ENCODE measurements around the gene UBL5. TPM values are rescaled to one million over a fixed set of nuclear protein-coding genes. Genes with fewer than 3 reads are reported as not detected.
"Not testable (repeated sequence)": the region's sequence is repeated elsewhere in the genome, so short reads cannot be mapped to it uniquely, and the experiment has no call there.

Gene UBL5
- total RNA-seq, 1 donor from 2014 or later: 335 TPM

DNA sequence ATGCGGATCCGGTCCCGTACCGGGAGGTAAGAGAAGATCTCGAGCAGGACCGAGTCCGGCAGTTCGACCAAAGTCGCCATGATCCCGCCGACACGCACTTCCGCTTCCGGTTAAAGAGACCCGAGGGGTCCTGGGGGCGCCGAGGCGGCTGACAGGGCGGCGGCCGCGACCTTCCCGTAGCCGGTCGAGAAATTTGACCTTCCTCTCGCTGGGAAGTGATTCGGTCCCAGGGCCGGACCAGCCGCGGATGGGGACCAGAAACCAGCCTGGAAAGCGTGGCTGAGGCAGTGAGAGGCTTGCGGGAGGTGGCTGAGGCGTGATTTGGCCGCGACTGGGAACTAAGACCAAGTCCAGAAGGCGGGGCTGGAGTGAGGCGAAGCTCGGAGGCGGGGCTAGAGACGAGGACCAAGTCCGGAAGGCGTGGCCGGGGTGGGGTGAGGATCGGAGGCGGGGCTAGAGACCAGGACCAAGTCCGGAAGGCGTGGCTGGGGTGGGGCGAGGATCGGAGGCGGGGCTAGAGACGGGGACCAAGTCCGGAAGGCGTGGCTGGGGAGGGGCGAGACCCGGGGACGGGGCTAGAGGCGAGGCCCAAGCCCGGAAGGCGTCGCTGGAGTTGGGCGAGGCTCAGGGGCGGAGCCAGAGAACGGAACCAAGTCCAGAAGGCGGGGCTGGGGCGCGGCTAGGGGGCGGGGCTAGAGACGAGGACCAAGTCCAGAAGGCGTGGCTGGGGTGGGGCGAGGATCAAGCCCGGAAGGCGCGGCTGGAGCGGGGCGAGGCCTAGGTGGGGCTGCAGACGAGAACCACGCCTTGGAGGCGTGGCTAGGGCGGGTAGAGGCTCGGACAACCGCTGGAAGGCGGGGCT lies 8.8 kb upstream of the UBL5 start, which contains the start of gene FBXL12:
Gene FBXL12 (minus strand): TSS at position 346 of the 862 bp plus-strand sequence. CDS start 266 bp downstream, at position 80.
- peak; percentile 100 for DNase-seq (ENCODE audit: low spot score, unreplicated experiment)
- Mint-ChIP-seq H3K4me1 (ENCODE audit: low read depth) (peaks cover 11% of the 10 kb centered on the region), H3K27ac (peak within 1 kb of the TSS; percentile 96), H3K9me3 (ENCODE audit: low read depth) (peaks cover 7% of the 10 kb centered on the region), H3K27me3 (no peaks in the 10 kb centered on the region), H3K4me3 (ENCODE audit: low read depth) (peak within 1 kb of the TSS; percentile 94), H3K36me3 (ENCODE audit: insufficient read depth) (peaks cover 19% of the 10 kb centered on the region)
- TF ChIP-seq, protein P1, sequence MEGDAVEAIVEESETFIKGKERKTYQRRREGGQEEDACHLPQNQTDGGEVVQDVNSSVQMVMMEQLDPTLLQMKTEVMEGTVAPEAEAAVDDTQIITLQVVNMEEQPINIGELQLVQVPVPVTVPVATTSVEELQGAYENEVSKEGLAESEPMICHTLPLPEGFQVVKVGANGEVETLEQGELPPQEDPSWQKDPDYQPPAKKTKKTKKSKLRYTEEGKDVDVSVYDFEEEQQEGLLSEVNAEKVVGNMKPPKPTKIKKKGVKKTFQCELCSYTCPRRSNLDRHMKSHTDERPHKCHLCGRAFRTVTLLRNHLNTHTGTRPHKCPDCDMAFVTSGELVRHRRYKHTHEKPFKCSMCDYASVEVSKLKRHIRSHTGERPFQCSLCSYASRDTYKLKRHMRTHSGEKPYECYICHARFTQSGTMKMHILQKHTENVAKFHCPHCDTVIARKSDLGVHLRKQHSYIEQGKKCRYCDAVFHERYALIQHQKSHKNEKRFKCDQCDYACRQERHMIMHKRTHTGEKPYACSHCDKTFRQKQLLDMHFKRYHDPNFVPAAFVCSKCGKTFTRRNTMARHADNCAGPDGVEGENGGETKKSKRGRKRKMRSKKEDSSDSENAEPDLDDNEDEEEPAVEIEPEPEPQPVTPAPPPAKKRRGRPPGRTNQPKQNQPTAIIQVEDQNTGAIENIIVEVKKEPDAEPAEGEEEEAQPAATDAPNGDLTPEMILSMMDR (IDR thresholded peaks at IDR 0.05; ENCODE audit: unreplicated experiment): no peak

DNA sequence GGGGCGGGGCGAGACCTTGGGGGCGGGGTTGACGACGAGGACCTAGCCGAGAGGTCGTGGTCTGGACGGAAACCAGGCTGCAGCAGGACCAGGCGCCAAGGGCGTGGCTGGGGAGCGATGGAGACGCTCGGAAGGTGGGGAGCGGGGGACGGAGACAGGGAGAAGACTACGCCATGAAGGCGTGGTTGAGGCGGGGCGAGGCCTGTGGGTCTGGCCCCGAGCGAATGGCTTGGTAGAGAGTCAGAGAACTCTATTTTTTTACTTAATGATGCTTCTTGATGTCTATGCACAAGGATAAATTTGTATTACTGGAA lies 8.2 kb upstream of the UBL5 start:
- no peaks in the 10 kb centered on the region for H3K27me3 Mint-ChIP-seq
- peaks cover 18% of the 10 kb centered on the region for H3K36me3 Mint-ChIP-seq (ENCODE audit: insufficient read depth)
- peak overlapping the region; percentile 96 for H3K27ac Mint-ChIP-seq
- DNase-seq (ENCODE audit: low spot score, unreplicated experiment): no peak
- TF ChIP-seq, protein P1 (IDR thresholded peaks at IDR 0.05; ENCODE audit: unreplicated experiment): no peak
- peaks cover 11% of the 10 kb centered on the region for H3K4me1 Mint-ChIP-seq (ENCODE audit: low read depth)
- peaks cover 7% of the 10 kb centered on the region for H3K9me3 Mint-ChIP-seq (ENCODE audit: low read depth)
- H3K4me3 Mint-ChIP-seq (ENCODE audit: low read depth): peak overlapping the region; percentile 94

- not testable (repeated sequence) for H3K27ac Mint-ChIP-seq; H3K9me3 Mint-ChIP-seq (ENCODE audit: low read depth); H3K27me3 Mint-ChIP-seq; H3K4me3 Mint-ChIP-seq (ENCODE audit: low read depth); DNase-seq (ENCODE audit: low spot score, unreplicated experiment)
- Mint-ChIP-seq H3K36me3 (ENCODE audit: insufficient read depth) (peaks cover 14% of the 10 kb centered on the region), H3K4me1 (ENCODE audit: low read depth) (peaks cover 11% of the 10 kb centered on the region)
Measured at GRCh38 chr19:9820034-9820433, 7.7 kb upstream of the UBL5 start.

DNA sequence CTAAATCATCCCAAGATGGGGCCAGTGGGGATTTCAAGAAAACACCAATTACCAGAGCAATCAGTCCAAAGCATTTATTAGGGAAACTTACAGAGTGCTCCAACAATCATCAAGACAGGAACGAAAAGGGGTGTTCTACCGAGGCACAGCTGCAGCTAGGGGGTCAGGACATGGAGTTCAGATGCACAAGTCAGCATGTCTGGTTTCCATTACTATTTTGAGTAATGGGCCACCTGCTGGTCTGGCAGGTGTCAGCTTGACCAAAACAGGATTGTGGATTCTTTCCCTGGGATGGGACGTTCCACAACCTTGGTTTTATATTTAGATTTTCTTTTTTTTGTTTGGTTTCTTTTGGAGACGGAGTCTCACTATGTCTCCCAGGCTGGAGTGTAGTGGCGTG lies 3.9 kb upstream of the UBL5 start:
- Mint-ChIP-seq H3K27me3 (no peaks in the 10 kb centered on the region), H3K27ac (no peak overlapping the region), H3K4me3 (ENCODE audit: low read depth) (no peak overlapping the region), H3K9me3 (ENCODE audit: low read depth) (no peaks in the 10 kb centered on the region), H3K36me3 (ENCODE audit: insufficient read depth) (peaks cover 2% of the 10 kb centered on the region), H3K4me1 (ENCODE audit: low read depth) (peaks cover 18% of the 10 kb centered on the region)
- TF ChIP-seq, protein P1 (IDR thresholded peaks at IDR 0.05; ENCODE audit: unreplicated experiment): no peak
- no peak for DNase-seq (ENCODE audit: low spot score, unreplicated experiment)

- Mint-ChIP-seq H3K4me1 (ENCODE audit: low read depth) (peaks cover 20% of the 10 kb centered on the region), H3K4me3 (ENCODE audit: low read depth) (peak overlapping the region; percentile 100), H3K36me3 (ENCODE audit: insufficient read depth) (peaks cover 4% of the 10 kb centered on the region), H3K27ac (peak overlapping the region; percentile 73), H3K27me3 (no peaks in the 10 kb centered on the region), H3K9me3 (ENCODE audit: low read depth) (no peaks in the 10 kb centered on the region)
- DNase-seq (ENCODE audit: low spot score, unreplicated experiment): no peak
- TF ChIP-seq, protein P1 (IDR thresholded peaks at IDR 0.05; ENCODE audit: unreplicated experiment): no peak
Measured at GRCh38 chr19:9828551-9829063, 889 bp downstream of the UBL5 start.
